Fibroblast of skin of scalp (primary cell): ENCODE data around the gene PID1.

ENCODE experiments used
- DNase-seq: peaks from one replicate; pipeline ENCODE4 v3.0.0-alpha.2; 2013

The PID1 gene

GRCh38 chr2:229261076-229261475 is 10.0 kb downstream of the PID1 start:
- no peak for DNase-seq

GRCh38 chr2:229257985-229258384 is 13.1 kb downstream of the PID1 start:
- DNase-seq, result no peak

- no peak for DNase-seq
Measured at GRCh38 chr2:229256376-229256775, 14.7 kb downstream of the PID1 start.

GRCh38 chr2:229254206-229254605 is 16.9 kb downstream of the PID1 start:
- DNase-seq, result no peak

GRCh38 chr2:229252996-229253395 is 18.1 kb downstream of the PID1 start:
- DNase-seq, result no peak

GRCh38 chr2:229252280-229252679 is 18.8 kb downstream of the PID1 start:
- no peak for DNase-seq

- DNase-seq, result no peak
Measured at GRCh38 chr2:229249536-229249935, 21.6 kb downstream of the PID1 start.

GRCh38 chr2:229246334-229246733 is 24.8 kb downstream of the PID1 start:
- no peak for DNase-seq

- DNase-seq, result no peak
Measured at GRCh38 chr2:229244975-229245374, 26.1 kb downstream of the PID1 start.

- DNase-seq, result no peak
Measured at GRCh38 chr2:229243890-229244560, 27.1 kb downstream of the PID1 start.

GRCh38 chr2:229240984-229241491 is 30.0 kb downstream of the PID1 start:
- DNase-seq, result no peak

GRCh38 chr2:229239021-229239420 is 32.1 kb downstream of the PID1 start:
- no peak for DNase-seq

- DNase-seq, result no peak
Measured at GRCh38 chr2:229237270-229237669, 33.8 kb downstream of the PID1 start.

GRCh38 chr2:229235131-229235914 is 35.8 kb downstream of the PID1 start:
- peak; percentile 15 for DNase-seq

- DNase-seq, result no peak
Measured at GRCh38 chr2:229231885-229232284, 39.2 kb downstream of the PID1 start.

GRCh38 chr2:229231328-229231868 is 39.7 kb downstream of the PID1 start:
- DNase-seq, result no peak

- DNase-seq, result no peak
Measured at GRCh38 chr2:229230911-229231310, 40.2 kb downstream of the PID1 start.

GRCh38 chr2:229230256-229230655 is 40.8 kb downstream of the PID1 start:
- no peak for DNase-seq

GRCh38 chr2:229226382-229226781 is 44.7 kb downstream of the PID1 start:
- DNase-seq, result no peak

GRCh38 chr2:229223107-229223506 is 48.0 kb downstream of the PID1 start:
- no peak for DNase-seq

GRCh38 chr2:229221641-229222040 is 49.4 kb downstream of the PID1 start:
- no peak for DNase-seq

GRCh38 chr2:229220254-229220653 is 50.8 kb downstream of the PID1 start:
- no peak for DNase-seq

GRCh38 chr2:229218329-229218921 is 52.7 kb downstream of the PID1 start:
- no peak for DNase-seq
